ENCODE results near the gene TMEM150B.

The TMEM150B gene

DNA sequence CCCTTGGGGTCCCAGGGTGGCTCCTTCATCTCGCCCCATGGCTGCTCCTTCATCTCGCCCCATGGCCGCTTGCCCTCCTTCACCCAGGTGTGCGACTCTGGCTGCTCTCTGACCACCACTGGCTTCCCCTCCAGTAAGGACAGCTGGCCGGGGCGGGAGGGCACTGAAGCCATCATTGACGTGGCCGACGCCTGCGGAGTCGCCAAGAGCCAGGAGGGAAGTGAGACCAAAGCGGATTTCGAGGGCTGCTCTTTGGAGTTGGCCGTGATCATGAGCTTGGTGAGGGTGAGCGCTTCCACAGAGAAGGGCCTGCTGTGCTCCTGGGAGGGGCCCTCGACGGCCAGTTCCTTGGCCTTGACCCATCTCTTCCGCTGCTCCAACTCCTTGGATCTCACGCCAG, 33.4 kb upstream of the TMEM150B start:
- Histone ChIP-seq H3K36me3 (ENCODE audit: low read length) (no peaks in the 10 kb centered on the region), H3K4me2 (ENCODE audit: low read depth, low read length, poor library complexity, severe bottlenecking) (no peak overlapping the region), H3K4me3 (ENCODE audit: insufficient read depth, low read length, poor library complexity, severe bottlenecking) (no peak overlapping the region), H3K9me3 (ENCODE audit: insufficient read depth, low read length) (no peaks in the 10 kb centered on the region), H3K9ac (ENCODE audit: low read length) (no peak overlapping the region), H3F3A (ENCODE audit: insufficient read depth) (no peaks in the 10 kb centered on the region), H2AFZ (ENCODE audit: low read depth, low read length, severe bottlenecking) (no peak overlapping the region), H3K9me2 (replicated peaks; ENCODE audit: insufficient read depth, low read length) (no peaks in the 10 kb centered on the region), H4K20me1 (ENCODE audit: low read depth, low read length) (no peaks in the 10 kb centered on the region), H3K27me3 (ENCODE audit: low read length) (no peaks in the 10 kb centered on the region), H3K27ac (ENCODE audit: low read depth, low read length) (no peak overlapping the region), H3K79me2 (ENCODE audit: insufficient read depth, low read length) (no peaks in the 10 kb centered on the region)
- TF ChIP-seq EZH2phosphoT487 (conservative IDR thresholded peaks at IDR 0.05; ENCODE audit: low read length) = no peak
- TF ChIP-seq, protein P1, sequence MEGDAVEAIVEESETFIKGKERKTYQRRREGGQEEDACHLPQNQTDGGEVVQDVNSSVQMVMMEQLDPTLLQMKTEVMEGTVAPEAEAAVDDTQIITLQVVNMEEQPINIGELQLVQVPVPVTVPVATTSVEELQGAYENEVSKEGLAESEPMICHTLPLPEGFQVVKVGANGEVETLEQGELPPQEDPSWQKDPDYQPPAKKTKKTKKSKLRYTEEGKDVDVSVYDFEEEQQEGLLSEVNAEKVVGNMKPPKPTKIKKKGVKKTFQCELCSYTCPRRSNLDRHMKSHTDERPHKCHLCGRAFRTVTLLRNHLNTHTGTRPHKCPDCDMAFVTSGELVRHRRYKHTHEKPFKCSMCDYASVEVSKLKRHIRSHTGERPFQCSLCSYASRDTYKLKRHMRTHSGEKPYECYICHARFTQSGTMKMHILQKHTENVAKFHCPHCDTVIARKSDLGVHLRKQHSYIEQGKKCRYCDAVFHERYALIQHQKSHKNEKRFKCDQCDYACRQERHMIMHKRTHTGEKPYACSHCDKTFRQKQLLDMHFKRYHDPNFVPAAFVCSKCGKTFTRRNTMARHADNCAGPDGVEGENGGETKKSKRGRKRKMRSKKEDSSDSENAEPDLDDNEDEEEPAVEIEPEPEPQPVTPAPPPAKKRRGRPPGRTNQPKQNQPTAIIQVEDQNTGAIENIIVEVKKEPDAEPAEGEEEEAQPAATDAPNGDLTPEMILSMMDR (IDR thresholded peaks at IDR 0.05; ENCODE audit: insufficient read depth, low read length, poor library complexity, severe bottlenecking) = no peak

DNA sequence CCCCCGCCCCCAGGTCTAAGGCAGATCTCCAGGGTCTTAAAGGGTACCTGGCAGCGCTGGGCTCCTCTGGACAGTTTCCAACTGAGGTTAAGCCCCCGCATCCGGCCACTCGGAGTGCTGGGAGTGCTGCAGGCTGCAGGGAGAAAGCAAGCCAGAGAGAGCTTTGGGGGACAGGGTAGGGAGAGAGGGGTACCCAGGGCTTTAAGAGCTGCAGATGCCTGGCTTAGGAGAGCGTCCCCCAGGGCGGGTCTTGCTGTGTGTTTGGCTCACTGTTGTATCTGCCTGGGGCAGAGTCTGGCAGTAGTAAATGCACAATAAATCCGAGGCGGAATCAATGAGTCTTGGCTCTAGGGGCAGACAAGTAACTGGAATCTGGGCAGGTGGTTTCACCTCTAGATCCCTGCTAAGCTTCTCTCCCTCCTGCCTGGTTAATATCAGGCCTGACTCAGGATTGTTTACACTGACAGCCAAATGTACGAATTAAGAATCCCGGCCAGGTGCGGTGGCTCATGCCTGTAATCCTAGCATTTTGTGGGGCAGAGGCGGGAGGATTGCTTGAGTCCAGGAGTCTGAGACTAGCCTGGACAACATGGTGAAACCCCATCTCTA, 30.2 kb upstream of the TMEM150B start:
- H3K79me2 ChIP-seq (ENCODE audit: insufficient read depth, low read length) = no peaks in the 10 kb centered on the region
- no peak overlapping the region for H3K9ac ChIP-seq (ENCODE audit: low read length)
- H2AFZ ChIP-seq (ENCODE audit: low read depth, low read length, severe bottlenecking) = no peak overlapping the region
- no peak for TF ChIP-seq EZH2phosphoT487 (conservative IDR thresholded peaks at IDR 0.05; ENCODE audit: low read length)
- TF ChIP-seq, protein P1 (IDR thresholded peaks at IDR 0.05; ENCODE audit: insufficient read depth, low read length, poor library complexity, severe bottlenecking) = no peak
- H4K20me1 ChIP-seq (ENCODE audit: low read depth, low read length) = no peaks in the 10 kb centered on the region
- H3K9me2 ChIP-seq (replicated peaks; ENCODE audit: insufficient read depth, low read length) = no peaks in the 10 kb centered on the region
- no peaks in the 10 kb centered on the region for H3K9me3 ChIP-seq (ENCODE audit: insufficient read depth, low read length)
- no peaks in the 10 kb centered on the region for H3F3A ChIP-seq (ENCODE audit: insufficient read depth)
- H3K27me3 ChIP-seq (ENCODE audit: low read length) = no peaks in the 10 kb centered on the region
- no peaks in the 10 kb centered on the region for H3K36me3 ChIP-seq (ENCODE audit: low read length)
- H3K4me2 ChIP-seq (ENCODE audit: low read depth, low read length, poor library complexity, severe bottlenecking) = no peak overlapping the region
- H3K4me3 ChIP-seq (ENCODE audit: insufficient read depth, low read length, poor library complexity, severe bottlenecking) = no peak overlapping the region
- H3K27ac ChIP-seq (ENCODE audit: low read depth, low read length) = no peak overlapping the region

DNA sequence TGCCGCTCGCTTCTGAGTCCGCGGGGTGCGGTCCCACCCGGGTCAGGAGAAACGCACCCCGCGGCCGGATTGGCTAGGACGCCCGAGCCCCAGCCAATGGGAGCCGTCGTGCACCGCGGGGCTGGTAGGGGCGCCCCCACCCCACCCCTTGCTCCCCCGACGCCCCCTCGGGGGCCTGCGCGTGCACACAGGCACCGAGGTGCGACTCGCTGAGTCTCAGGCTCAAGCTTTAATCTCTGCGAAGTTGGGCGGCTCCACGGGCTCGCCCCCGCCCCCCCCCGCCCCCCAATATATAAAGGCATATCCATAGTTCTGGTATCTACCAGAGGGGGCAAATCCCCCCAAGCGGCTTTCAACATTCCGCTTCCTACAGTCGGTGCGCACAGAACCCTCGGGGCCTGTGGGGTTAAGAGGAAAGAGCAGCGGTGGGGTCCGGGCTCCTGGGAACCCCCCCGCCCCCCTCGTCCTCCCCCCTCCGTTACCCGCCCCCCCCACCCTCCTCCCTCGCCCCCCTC, 29.6 kb upstream of the TMEM150B start, which contains the start of gene COX6B2:
Gene COX6B2, minus strand, starts transcription at position 22 of the 515 bp plus-strand sequence. CDS start 198 bp downstream, outside the sequence.
- peak within 1 kb of the TSS; percentile 7 for H3K4me3 ChIP-seq (ENCODE audit: insufficient read depth, low read length, poor library complexity, severe bottlenecking)
- no peak within 1 kb of the TSS for H3K27ac ChIP-seq (ENCODE audit: low read depth, low read length)

More for the DNA sequence above, 29.6 kb upstream of the TMEM150B start, which contains the start of gene COX6B2:
- no peaks in the 10 kb centered on the region for H3K9me3 ChIP-seq (ENCODE audit: insufficient read depth, low read length)
- H3K79me2 ChIP-seq (ENCODE audit: insufficient read depth, low read length) = no peaks in the 10 kb centered on the region
- no peaks in the 10 kb centered on the region for H4K20me1 ChIP-seq (ENCODE audit: low read depth, low read length)
- H3K4me2 ChIP-seq (ENCODE audit: low read depth, low read length, poor library complexity, severe bottlenecking) = peak within 1 kb of the TSS; percentile 39
- H3K36me3 ChIP-seq (ENCODE audit: low read length) = no peaks in the 10 kb centered on the region
- H2AFZ ChIP-seq (ENCODE audit: low read depth, low read length, severe bottlenecking) = no peak within 1 kb of the TSS
- no peaks in the 10 kb centered on the region for H3K27me3 ChIP-seq (ENCODE audit: low read length)
- no peaks in the 10 kb centered on the region for H3F3A ChIP-seq (ENCODE audit: insufficient read depth)
- TF ChIP-seq EZH2phosphoT487 (conservative IDR thresholded peaks at IDR 0.05; ENCODE audit: low read length) = no peak
- TF ChIP-seq, protein P1 (IDR thresholded peaks at IDR 0.05; ENCODE audit: insufficient read depth, low read length, poor library complexity, severe bottlenecking) = no peak
- H3K9ac ChIP-seq (ENCODE audit: low read length) = 0 out of 2 replicates have a peak within 1 kb of the TSS, but pooled peaks have one; percentile 4
- no peaks in the 10 kb centered on the region for H3K9me2 ChIP-seq (replicated peaks; ENCODE audit: insufficient read depth, low read length)

All from SU-DHL-6 (cell line).